ENCODE results near the gene PRELID3B.

- TF ChIP-seq, protein P1, sequence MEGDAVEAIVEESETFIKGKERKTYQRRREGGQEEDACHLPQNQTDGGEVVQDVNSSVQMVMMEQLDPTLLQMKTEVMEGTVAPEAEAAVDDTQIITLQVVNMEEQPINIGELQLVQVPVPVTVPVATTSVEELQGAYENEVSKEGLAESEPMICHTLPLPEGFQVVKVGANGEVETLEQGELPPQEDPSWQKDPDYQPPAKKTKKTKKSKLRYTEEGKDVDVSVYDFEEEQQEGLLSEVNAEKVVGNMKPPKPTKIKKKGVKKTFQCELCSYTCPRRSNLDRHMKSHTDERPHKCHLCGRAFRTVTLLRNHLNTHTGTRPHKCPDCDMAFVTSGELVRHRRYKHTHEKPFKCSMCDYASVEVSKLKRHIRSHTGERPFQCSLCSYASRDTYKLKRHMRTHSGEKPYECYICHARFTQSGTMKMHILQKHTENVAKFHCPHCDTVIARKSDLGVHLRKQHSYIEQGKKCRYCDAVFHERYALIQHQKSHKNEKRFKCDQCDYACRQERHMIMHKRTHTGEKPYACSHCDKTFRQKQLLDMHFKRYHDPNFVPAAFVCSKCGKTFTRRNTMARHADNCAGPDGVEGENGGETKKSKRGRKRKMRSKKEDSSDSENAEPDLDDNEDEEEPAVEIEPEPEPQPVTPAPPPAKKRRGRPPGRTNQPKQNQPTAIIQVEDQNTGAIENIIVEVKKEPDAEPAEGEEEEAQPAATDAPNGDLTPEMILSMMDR (conservative IDR thresholded peaks at IDR 0.05; ENCODE audit: low read depth, low read length), result 0 out of 2 replicates have a peak, but pooled peaks have one; percentile 15
- TF ChIP-seq EZH2 (IDR thresholded peaks at IDR 0.05; ENCODE audit: low read length, unreplicated experiment), result no peak
Observed at GRCh38 chr20:59042151-59042795, at the start of gene PRELID3B.
